BJ (cell line): ENCODE results near the gene BCL2. TPM values are rescaled to one million over a fixed set of nuclear protein-coding genes. Genes with fewer than 3 reads are reported as not detected.

Source experiments
- CTCF ChIA-PET: fragments of 350-600 bp; formaldehyde crosslinking; extraction: SDS; loops from one replicate; lab custom pipeline; 2021; ENCODE audit warnings: antibody characterized with exemption, inconsistent platforms; lab: Yijun Ruan, JAX
- POLR2A ChIA-PET: fragments of 300-600 bp; sonication (Branson Sonifier 250); formaldehyde crosslinking; extraction: SDS; loops from one replicate; lab custom pipeline; 2021; ENCODE audit warnings: antibody characterized with exemption; lab: Charles Lee
- DNase-seq: peaks from one replicate; pipeline ENCODE4 v3.0.0-alpha.2; 2011; ENCODE audit warnings: low read depth
- H3K27me3 ChIP-seq: 2 replicates; pipeline ENCODE4 v1.6.0; 2011; ENCODE audit warnings: low read length; ENCODE audit not compliant: control insufficient read depth, insufficient read depth
- H3K36me3 ChIP-seq: 2 replicates; pipeline ENCODE4 v1.5.1; 2011; ENCODE audit warnings: low read length; ENCODE audit not compliant: control insufficient read depth, insufficient read depth
- H3K4me3 ChIP-seq: 2 replicates; pipeline ENCODE4 v1.5.1; 2011; ENCODE audit warnings: low read depth, mild to moderate bottlenecking, control low read depth, low read length
- polyA plus RNA-seq: library from polyadenylated mRNA; depleted of rRNA; stranded (reverse); fragments of >200 nt; gene quantifications from 2 replicates; pipeline ENCODE4 v1.2.3, GENCODE V29; 2011
- TF ChIP-seq, protein P1 (sequence below): IDR thresholded peaks from 2 replicates; pipeline ENCODE4 v1.5.1; 2011; ENCODE audit warnings: low read depth, mild to moderate bottlenecking, control low read depth, inconsistent platforms, low read length, moderate library complexity; ENCODE audit not compliant: insufficient read depth

Gene BCL2
- polyA plus RNA-seq, 1 experiment = 0.15 TPM

- DNase-seq = no peak
- TF ChIP-seq, protein P1, sequence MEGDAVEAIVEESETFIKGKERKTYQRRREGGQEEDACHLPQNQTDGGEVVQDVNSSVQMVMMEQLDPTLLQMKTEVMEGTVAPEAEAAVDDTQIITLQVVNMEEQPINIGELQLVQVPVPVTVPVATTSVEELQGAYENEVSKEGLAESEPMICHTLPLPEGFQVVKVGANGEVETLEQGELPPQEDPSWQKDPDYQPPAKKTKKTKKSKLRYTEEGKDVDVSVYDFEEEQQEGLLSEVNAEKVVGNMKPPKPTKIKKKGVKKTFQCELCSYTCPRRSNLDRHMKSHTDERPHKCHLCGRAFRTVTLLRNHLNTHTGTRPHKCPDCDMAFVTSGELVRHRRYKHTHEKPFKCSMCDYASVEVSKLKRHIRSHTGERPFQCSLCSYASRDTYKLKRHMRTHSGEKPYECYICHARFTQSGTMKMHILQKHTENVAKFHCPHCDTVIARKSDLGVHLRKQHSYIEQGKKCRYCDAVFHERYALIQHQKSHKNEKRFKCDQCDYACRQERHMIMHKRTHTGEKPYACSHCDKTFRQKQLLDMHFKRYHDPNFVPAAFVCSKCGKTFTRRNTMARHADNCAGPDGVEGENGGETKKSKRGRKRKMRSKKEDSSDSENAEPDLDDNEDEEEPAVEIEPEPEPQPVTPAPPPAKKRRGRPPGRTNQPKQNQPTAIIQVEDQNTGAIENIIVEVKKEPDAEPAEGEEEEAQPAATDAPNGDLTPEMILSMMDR = no peak
- ChIA-PET CTCF (no interaction called here), POLR2A (no interaction called here)
- H3K27me3 ChIP-seq = no peaks in the 10 kb centered on the region
- H3K36me3 ChIP-seq = no peaks in the 10 kb centered on the region
- no peak overlapping the region for H3K4me3 ChIP-seq
These were observed 219.5 kb downstream of the BCL2 start for GRCh38 chr18:63099848-63100629.

DNA sequence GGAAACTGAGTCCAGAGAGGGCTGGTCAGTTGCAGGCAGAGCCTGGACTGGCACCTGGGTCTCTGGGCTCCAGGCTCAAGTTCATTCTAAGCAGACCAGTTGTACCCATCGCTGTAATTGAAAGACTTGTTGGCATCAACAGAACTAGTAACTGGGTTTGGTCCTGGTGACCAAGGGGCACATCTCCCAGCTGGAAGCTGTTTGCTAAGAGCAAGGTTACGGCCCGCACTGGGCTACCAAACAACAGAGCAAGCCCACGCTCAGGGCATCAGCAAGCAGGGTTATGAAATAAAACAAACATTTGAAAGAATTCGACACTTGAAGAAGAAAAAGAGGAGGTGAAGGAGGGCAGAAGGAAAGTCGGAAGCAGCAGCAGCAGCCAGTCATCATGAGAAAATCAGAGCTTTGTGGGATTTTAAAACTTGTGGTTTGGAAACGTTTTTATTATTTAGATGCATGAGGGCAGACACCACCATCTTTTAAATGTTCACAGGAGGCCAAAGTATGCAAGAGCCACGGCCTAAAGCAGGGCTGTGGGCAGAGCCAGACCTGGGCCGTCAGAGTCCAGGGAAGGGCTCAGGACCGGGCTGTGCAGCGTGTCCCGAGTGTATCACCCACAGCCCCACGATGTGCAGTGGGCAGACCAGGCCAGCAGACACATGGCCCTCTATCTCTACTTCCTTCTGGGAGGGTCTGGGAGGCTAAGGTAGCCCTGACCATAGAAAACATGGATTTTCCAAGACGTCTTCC is 220.3 kb downstream of the BCL2 start:
- POLR2A ChIA-PET = no interaction called here

GRCh38 chr18:63098018-63098981 is 221.3 kb downstream of the BCL2 start:
- TF ChIP-seq, protein P1 = no peak
- Histone ChIP-seq H3K4me3 (no peak overlapping the region), H3K27me3 (no peaks in the 10 kb centered on the region), H3K36me3 (no peaks in the 10 kb centered on the region)
- DNase-seq = no peak
- POLR2A ChIA-PET = no interaction called here
- CTCF ChIA-PET = no interaction called here

More for the DNA sequence above, 220.3 kb downstream of the BCL2 start:
- Histone ChIP-seq H3K36me3 (no peaks in the 10 kb centered on the region), H3K27me3 (no peaks in the 10 kb centered on the region), H3K4me3 (no peak overlapping the region)
- CTCF ChIA-PET = no interaction called here
- no peak for DNase-seq
- TF ChIP-seq, protein P1 = no peak

GRCh38 chr18:63097178-63097577 is 222.4 kb downstream of the BCL2 start:
- POLR2A ChIA-PET = no interaction called here
- TF ChIP-seq, protein P1 = no peak
- Histone ChIP-seq H3K4me3 (no peak overlapping the region), H3K27me3 (no peaks in the 10 kb centered on the region), H3K36me3 (no peaks in the 10 kb centered on the region)
- DNase-seq = no peak
- CTCF ChIA-PET = no interaction called here
